IMR-90 (cell line): ENCODE results near the gene POTEG.
"Not testable (repeated sequence)": the region's sequence is repeated elsewhere in the genome, so short reads cannot be mapped to it uniquely, and the experiment has no call there.

Experiments used
- CEBPB ChIP-seq: IDR thresholded peaks from 2 replicates; pipeline ENCODE4 v1.6.1; 2012; ENCODE audit warnings: low read depth, low read length, improper control_type of control experiment
- CHD1 ChIP-seq: IDR thresholded peaks from 2 replicates; pipeline ENCODE4 v1.6.1; 2012; ENCODE audit warnings: low read depth, low read length, improper control_type of control experiment
- FOS ChIP-seq: fragments of 150-350 bp; IDR thresholded peaks from 2 replicates; pipeline ENCODE4 v1.6.1; 2016; ENCODE audit warnings: low read depth, low read length
- POLR2A ChIP-seq: IDR thresholded peaks from 2 replicates; pipeline ENCODE4 v1.6.1; 2012; ENCODE audit warnings: mild to moderate bottlenecking, low read depth, low read length
- RFX5 ChIP-seq: IDR thresholded peaks from 2 replicates; pipeline ENCODE4 v1.8.0; 2012; ENCODE audit warnings: low read depth, mild to moderate bottlenecking, low read length, moderate library complexity
- SMC3 ChIP-seq: fragments of 150-350 bp; IDR thresholded peaks from 2 replicates; pipeline ENCODE4 v1.6.1; 2016; ENCODE audit warnings: low read depth, mild to moderate bottlenecking, antibody characterized with exemption, low read length, moderate library complexity
- TF ChIP-seq, protein P1 (sequence below): conservative IDR thresholded peaks from 2 replicates; pipeline ENCODE4 v1.5.1; 2012; ENCODE audit warnings: mild to moderate bottlenecking, low read depth, low read length, improper control_type of control experiment
- TF ChIP-seq, protein P2 (sequence below): fragments of 150-350 bp; IDR thresholded peaks from 2 replicates; pipeline ENCODE4 v1.6.1; 2017; ENCODE audit warnings: mild to moderate bottlenecking, antibody characterized with exemption, low read length, low read depth
- TF ChIP-seq, protein P3 (sequence below): fragments of 150-350 bp; IDR thresholded peaks from 2 replicates; pipeline ENCODE4 v1.6.1; 2016; ENCODE audit warnings: low read depth, mild to moderate bottlenecking, low read length, moderate library complexity, borderline replicate concordance

DNA sequence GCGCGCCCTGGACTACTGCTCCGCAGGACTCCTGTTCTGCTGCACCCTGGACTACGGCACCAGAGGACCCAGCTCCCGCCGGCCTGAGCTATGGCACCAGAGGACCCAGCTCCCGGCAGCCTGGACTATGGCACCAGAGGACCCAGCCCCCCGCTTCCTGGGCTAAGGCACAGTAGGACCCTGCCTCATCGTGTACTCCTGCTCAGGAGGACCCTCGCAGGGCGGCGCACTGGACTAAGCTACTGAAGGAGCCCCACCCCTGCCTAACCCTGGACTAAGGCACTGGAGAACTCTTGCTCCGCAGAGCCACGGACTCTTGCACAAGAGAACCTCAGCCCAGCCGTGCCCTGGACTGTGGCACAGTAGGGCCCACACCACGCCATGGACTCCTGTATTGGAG, 71.3 kb downstream of the POTEG start:
- not testable (repeated sequence) for TF ChIP-seq FOS, CEBPB, CHD1, RFX5, SMC3, POLR2A
- TF ChIP-seq, protein P1, sequence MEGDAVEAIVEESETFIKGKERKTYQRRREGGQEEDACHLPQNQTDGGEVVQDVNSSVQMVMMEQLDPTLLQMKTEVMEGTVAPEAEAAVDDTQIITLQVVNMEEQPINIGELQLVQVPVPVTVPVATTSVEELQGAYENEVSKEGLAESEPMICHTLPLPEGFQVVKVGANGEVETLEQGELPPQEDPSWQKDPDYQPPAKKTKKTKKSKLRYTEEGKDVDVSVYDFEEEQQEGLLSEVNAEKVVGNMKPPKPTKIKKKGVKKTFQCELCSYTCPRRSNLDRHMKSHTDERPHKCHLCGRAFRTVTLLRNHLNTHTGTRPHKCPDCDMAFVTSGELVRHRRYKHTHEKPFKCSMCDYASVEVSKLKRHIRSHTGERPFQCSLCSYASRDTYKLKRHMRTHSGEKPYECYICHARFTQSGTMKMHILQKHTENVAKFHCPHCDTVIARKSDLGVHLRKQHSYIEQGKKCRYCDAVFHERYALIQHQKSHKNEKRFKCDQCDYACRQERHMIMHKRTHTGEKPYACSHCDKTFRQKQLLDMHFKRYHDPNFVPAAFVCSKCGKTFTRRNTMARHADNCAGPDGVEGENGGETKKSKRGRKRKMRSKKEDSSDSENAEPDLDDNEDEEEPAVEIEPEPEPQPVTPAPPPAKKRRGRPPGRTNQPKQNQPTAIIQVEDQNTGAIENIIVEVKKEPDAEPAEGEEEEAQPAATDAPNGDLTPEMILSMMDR: not testable (repeated sequence)
- TF ChIP-seq, protein P2, sequence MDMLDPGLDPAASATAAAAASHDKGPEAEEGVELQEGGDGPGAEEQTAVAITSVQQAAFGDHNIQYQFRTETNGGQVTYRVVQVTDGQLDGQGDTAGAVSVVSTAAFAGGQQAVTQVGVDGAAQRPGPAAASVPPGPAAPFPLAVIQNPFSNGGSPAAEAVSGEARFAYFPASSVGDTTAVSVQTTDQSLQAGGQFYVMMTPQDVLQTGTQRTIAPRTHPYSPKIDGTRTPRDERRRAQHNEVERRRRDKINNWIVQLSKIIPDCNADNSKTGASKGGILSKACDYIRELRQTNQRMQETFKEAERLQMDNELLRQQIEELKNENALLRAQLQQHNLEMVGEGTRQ: not testable (repeated sequence)
- TF ChIP-seq, protein P3, sequence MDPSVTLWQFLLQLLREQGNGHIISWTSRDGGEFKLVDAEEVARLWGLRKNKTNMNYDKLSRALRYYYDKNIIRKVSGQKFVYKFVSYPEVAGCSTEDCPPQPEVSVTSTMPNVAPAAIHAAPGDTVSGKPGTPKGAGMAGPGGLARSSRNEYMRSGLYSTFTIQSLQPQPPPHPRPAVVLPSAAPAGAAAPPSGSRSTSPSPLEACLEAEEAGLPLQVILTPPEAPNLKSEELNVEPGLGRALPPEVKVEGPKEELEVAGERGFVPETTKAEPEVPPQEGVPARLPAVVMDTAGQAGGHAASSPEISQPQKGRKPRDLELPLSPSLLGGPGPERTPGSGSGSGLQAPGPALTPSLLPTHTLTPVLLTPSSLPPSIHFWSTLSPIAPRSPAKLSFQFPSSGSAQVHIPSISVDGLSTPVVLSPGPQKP: not testable (repeated sequence)
